IMR-90 (cell line): ENCODE measurements around the gene PALS1. TPM values are rescaled to one million over a fixed set of nuclear protein-coding genes. Genes with fewer than 3 reads are reported as not detected.
A peak's percentile ranks its signal among the peaks of the same experiment; 100 is the strongest.

Experiments used
- ATAC-seq: fragments of 200-7000 bp; cut with Tn5 transposase; 2 replicates; pipeline ENCODE4 v1.9.1; 2020; ENCODE audit warnings: low read depth, mild to moderate bottlenecking, moderate library complexity
- BruUV-seq: library from RNA; stranded (reverse); fragments of 400-500 nt; replicated peaks from 2 replicates; lab custom pipeline; 2021; lab: Mats Ljungman, UMichigan
- CTCF ChIA-PET: fragments of 300-600 bp; formaldehyde crosslinking; extraction: SDS; loops from one replicate; lab custom pipeline; 2021; ENCODE audit warnings: antibody characterized with exemption; lab: Yijun Ruan, JAX
- POLR2A ChIA-PET: fragments of 300-600 bp; sonication (Branson Sonifier 250); formaldehyde crosslinking; loops from one replicate; lab custom pipeline; 2022; ENCODE audit warnings: antibody characterized with exemption; ENCODE audit not compliant: unreplicated experiment; lab: Charles Lee
- DNase-seq: peaks from one replicate; pipeline ENCODE4 v3.0.0; 2013
- H2AFZ ChIP-seq: replicated peaks from 2 replicates; pipeline ENCODE3; 2013; ENCODE audit warnings: low read length, mild to moderate bottlenecking; ENCODE audit not compliant: poor library complexity
- H2AK5ac ChIP-seq: 2 replicates; pipeline ENCODE4 v1.6.1; 2013; ENCODE audit warnings: low read depth, low read length, inconsistent platforms
- H2AK9ac ChIP-seq: replicated peaks from 2 replicates; pipeline ENCODE3; 2013; ENCODE audit warnings: mild to moderate bottlenecking, low read depth, low read length, moderate library complexity; ENCODE audit not compliant: poor library complexity
- H2BK120ac ChIP-seq: 2 replicates; pipeline ENCODE4 v1.6.1; 2013; ENCODE audit warnings: low read depth, low read length, inconsistent platforms
- H2BK15ac ChIP-seq: 3 replicates; pipeline ENCODE4 v1.6.1; 2013; ENCODE audit warnings: low read depth, low read length, inconsistent platforms
- H2BK20ac ChIP-seq: 2 replicates; pipeline ENCODE4 v1.6.1; 2013; ENCODE audit warnings: low read depth, mild to moderate bottlenecking, inconsistent platforms, low read length, moderate library complexity
- H2BK5ac ChIP-seq: 2 replicates; pipeline ENCODE4 v1.6.1; 2013; ENCODE audit warnings: mild to moderate bottlenecking, low read depth, low read length, inconsistent platforms; ENCODE audit not compliant: poor library complexity, severe bottlenecking
- H3K14ac ChIP-seq: replicated peaks from 2 replicates; pipeline ENCODE4 v1.6.1; 2013; ENCODE audit warnings: low read depth, low read length, inconsistent platforms
- H3K18ac ChIP-seq: 2 replicates; pipeline ENCODE4 v1.6.1; 2013; ENCODE audit warnings: low read depth, low read length, control low read depth
- H3K23ac ChIP-seq: 2 replicates; pipeline ENCODE4 v1.6.1; 2013; ENCODE audit warnings: low read depth, low read length, inconsistent platforms
- H3K27ac ChIP-seq: 2 replicates; pipeline ENCODE4 v1.5.1; 2013; ENCODE audit warnings: mild to moderate bottlenecking, control low read depth, low read length; ENCODE audit not compliant: insufficient read depth
- H3K27me3 ChIP-seq: 2 replicates; pipeline ENCODE4 v1.6.1; 2013; ENCODE audit warnings: low read length; ENCODE audit not compliant: control insufficient read depth, insufficient read depth
- H3K36me3 ChIP-seq: 2 replicates; pipeline ENCODE4 v1.6.1; 2013; ENCODE audit warnings: low read length, mixed read lengths; ENCODE audit not compliant: control insufficient read depth, insufficient read depth
- H3K4ac ChIP-seq: 2 replicates; pipeline ENCODE4 v1.6.1; 2013; ENCODE audit warnings: low read depth, low read length, inconsistent platforms
- H3K4me1 ChIP-seq: 2 replicates; pipeline ENCODE4 v1.6.1; 2013; ENCODE audit warnings: low read length, mixed read lengths; ENCODE audit not compliant: control insufficient read depth, insufficient read depth
- H3K4me2 ChIP-seq: 2 replicates; pipeline ENCODE4 v1.6.1; 2013; ENCODE audit warnings: low read depth, mild to moderate bottlenecking, control low read depth, low read length, moderate library complexity
- H3K4me3 ChIP-seq: 2 replicates; pipeline ENCODE4 v1.5.1; 2013; ENCODE audit warnings: low read depth, mild to moderate bottlenecking, control low read depth, low read length, moderate library complexity; ENCODE audit not compliant: insufficient read depth
- H3K56ac ChIP-seq: 2 replicates; pipeline ENCODE4 v1.6.1; 2013; ENCODE audit warnings: low read length, inconsistent platforms; ENCODE audit not compliant: insufficient read depth; ENCODE audit errors: extremely low read depth
- H3K79me1 ChIP-seq, 2 experiments: 2 replicates each; pipeline ENCODE4 v1.6.1; 2013; ENCODE audit warnings: low read length in 2 of 2, inconsistent platforms in 1 of 2, low read depth in 1 of 2
- H3K9ac ChIP-seq: 2 replicates; pipeline ENCODE4 v1.6.1; 2013; ENCODE audit warnings: low read depth, low read length, control low read depth
- H3K9me1 ChIP-seq: 2 replicates; pipeline ENCODE4 v1.6.1; 2013; ENCODE audit warnings: low read length, inconsistent platforms; ENCODE audit not compliant: insufficient read depth
- H3K9me3 ChIP-seq: 2 replicates; pipeline ENCODE4 v1.6.1; 2013; ENCODE audit warnings: low read length; ENCODE audit not compliant: control insufficient read depth, insufficient read depth
- H4K20me1 ChIP-seq: 2 replicates; pipeline ENCODE4 v1.6.1; 2013; ENCODE audit warnings: low read length, inconsistent platforms; ENCODE audit not compliant: insufficient read depth
- H4K5ac ChIP-seq: 2 replicates; pipeline ENCODE4 v1.6.1; 2013; ENCODE audit warnings: mild to moderate bottlenecking, low read depth, low read length, control low read depth
- H4K8ac ChIP-seq, 2 experiments: 2 replicates each; pipeline ENCODE4 v1.6.1; 2013; ENCODE audit warnings: low read depth in 2 of 2, low read length in 2 of 2, control low read depth in 1 of 2, inconsistent platforms in 1 of 2
- H4K91ac ChIP-seq: 2 replicates; pipeline ENCODE4 v1.6.1; 2013; ENCODE audit warnings: low read depth, low read length, inconsistent platforms; ENCODE audit not compliant: insufficient read depth
- BHLHE40 ChIP-seq: fragments of 150-350 bp; IDR thresholded peaks from 2 replicates; pipeline ENCODE4 v1.6.1; 2016; ENCODE audit warnings: mild to moderate bottlenecking, low read depth, low read length
- CEBPB ChIP-seq: IDR thresholded peaks from 2 replicates; pipeline ENCODE4 v1.6.1; 2012; ENCODE audit warnings: low read depth, low read length, improper control_type of control experiment
- CHD1 ChIP-seq: IDR thresholded peaks from 2 replicates; pipeline ENCODE4 v1.6.1; 2012; ENCODE audit warnings: low read depth, low read length, improper control_type of control experiment
- CTCF ChIP-seq: conservative IDR thresholded peaks from 2 replicates; pipeline ENCODE4 v1.5.1; 2012; ENCODE audit warnings: mild to moderate bottlenecking, low read depth, low read length, improper control_type of control experiment
- FOS ChIP-seq: fragments of 150-350 bp; IDR thresholded peaks from 2 replicates; pipeline ENCODE4 v1.6.1; 2016; ENCODE audit warnings: low read depth, low read length
- MAFK ChIP-seq: IDR thresholded peaks from 2 replicates; pipeline ENCODE4 v1.6.1; 2012; ENCODE audit warnings: low read depth, low read length, improper control_type of control experiment
- MAZ ChIP-seq: IDR thresholded peaks from 2 replicates; pipeline ENCODE4 v1.6.1; 2012; ENCODE audit warnings: low read depth, mild to moderate bottlenecking, low read length, improper control_type of control experiment, moderate library complexity, borderline replicate concordance
- MXI1 ChIP-seq: IDR thresholded peaks from 2 replicates; pipeline ENCODE4 v1.6.1; 2012; ENCODE audit warnings: low read depth, mild to moderate bottlenecking, low read length, moderate library complexity, borderline replicate concordance
- NFE2L2 ChIP-seq: fragments of 150-350 bp; IDR thresholded peaks from 2 replicates; pipeline ENCODE4 v1.6.1; 2016; ENCODE audit warnings: low read depth, mild to moderate bottlenecking, low read length
- POLR2A ChIP-seq: IDR thresholded peaks from 2 replicates; pipeline ENCODE4 v1.6.1; 2012; ENCODE audit warnings: mild to moderate bottlenecking, low read depth, low read length
- RAD21 ChIP-seq: IDR thresholded peaks from 2 replicates; pipeline ENCODE4 v1.6.1; 2012; ENCODE audit warnings: low read length, improper control_type of control experiment
- RCOR1 ChIP-seq: IDR thresholded peaks from 2 replicates; pipeline ENCODE4 v1.6.1; 2012; ENCODE audit warnings: mild to moderate bottlenecking, low read length, improper control_type of control experiment; ENCODE audit not compliant: insufficient replicate concordance
- RFX5 ChIP-seq: IDR thresholded peaks from 2 replicates; pipeline ENCODE4 v1.8.0; 2012; ENCODE audit warnings: low read depth, mild to moderate bottlenecking, low read length, moderate library complexity
- SMC3 ChIP-seq: fragments of 150-350 bp; IDR thresholded peaks from 2 replicates; pipeline ENCODE4 v1.6.1; 2016; ENCODE audit warnings: low read depth, mild to moderate bottlenecking, antibody characterized with exemption, low read length, moderate library complexity
- USF2 ChIP-seq: fragments of 150-350 bp; IDR thresholded peaks from 2 replicates; pipeline ENCODE4 v1.6.1; 2017; ENCODE audit warnings: mild to moderate bottlenecking, antibody characterized with exemption, low read length, low read depth
- WGBS, 2 experiments: methylation state at CpG; one replicate each; pipeline versions ENCODE4 v1.1.5 to v1.1.7; 2013; ENCODE audit warnings: missing lambda C conversion rate in 2 of 2; ENCODE audit not compliant: insufficient read length in 1 of 2; ENCODE audit errors: extremely low coverage in 2 of 2; 5-methylcytosine and 5-hydroxymethylcytosine counted together
- dilution Hi-C: fragments of 300-500 bp; cut with HindIII; formaldehyde crosslinking; loops from one replicate; pipeline ENCODE4 v1.14.3; 2018; ENCODE audit warnings: low sequenced_read_pairs; ENCODE audit not compliant: unreplicated experiment
- in situ Hi-C: fragments of 300-500 bp; cut with MboI; formaldehyde crosslinking; loops from 3 replicates; pipeline ENCODE4 v1.14.3; 2019; ENCODE audit warnings: low sequenced_read_pairs, inconsistent platforms, mixed read lengths
- intact Hi-C: fragments of 100-400 bp; cut with micrococcal nuclease; formaldehyde crosslinking; loops from 2 replicates; pipeline ENCODE4 v1.10.0; 2022
- polyA plus RNA-seq, 3 experiments: library from polyadenylated mRNA; depleted of rRNA; stranded (reverse); fragments of >200 nt; gene quantifications; 2 replicates each; pipeline ENCODE4 v1.2.3, GENCODE V29; 2012; ENCODE audit warnings: low replicate concordance in 1 of 3
- total RNA-seq: library from RNA; depleted of rRNA; stranded (reverse); fragments of >200 nt; gene quantifications from 2 replicates; pipeline ENCODE4 v1.2.3, GENCODE V29; 2012

The PALS1 gene
- total and polyA plus RNA-seq, 2 of the 4 experiments (the other 2 are of a cell fraction), result 17.7 to 40.1 TPM

- WGBS, 2 experiments, result no CpG with 5 or more reads among the region's 3 CpGs
- no peak overlapping the region for H3K23ac ChIP-seq
- H3K27me3 ChIP-seq, result no peaks in the 10 kb centered on the region
- H4K5ac ChIP-seq, result no peak overlapping the region
- peak overlapping the region; percentile 89; the same call in 1 of the 2 replicates for H3K4me2 ChIP-seq
- no peak overlapping the region for H2AK9ac ChIP-seq
- H3K4ac ChIP-seq, result peak overlapping the region; percentile 4; the same call in 1 of the 2 replicates
- H4K91ac ChIP-seq, result no peak overlapping the region
- H4K20me1 ChIP-seq, result no peaks in the 10 kb centered on the region
- dilution Hi-C loops, result no loop called here
- H2AFZ ChIP-seq, result no peak overlapping the region
- POLR2A ChIA-PET, result no interaction called here
- H3K9ac ChIP-seq, result no peak overlapping the region
- no peaks in the 10 kb centered on the region for H3K79me1 ChIP-seq
- 0 out of 2 replicates have a peak overlapping the region, but pooled peaks have one; percentile 46 for H2BK120ac ChIP-seq
- no peaks in the 10 kb centered on the region for H3K9me3 ChIP-seq
- peak overlapping the region; percentile 2; the same call in 1 of the 2 replicates for H3K4me3 ChIP-seq
- CTCF ChIA-PET, result interaction anchor here (0.8 kb wide), 1 partner anchor 41 kb away, joined by 3 read pairs; no protein-coding TSS in a partner anchor
- no TSS peak for BruUV-seq
- H3K56ac ChIP-seq, result no peak overlapping the region
- no peak overlapping the region for H2AK5ac ChIP-seq
- no peaks in the 10 kb centered on the region for H3K36me3 ChIP-seq
- H2BK15ac ChIP-seq, result no peak overlapping the region
- DNase-seq (peak; percentile 45), ATAC-seq (no peak)
- H4K8ac ChIP-seq, result no peak overlapping the region; a peak in 1 of 4 replicates
- peaks cover 2% of the 10 kb centered on the region; the same call in 1 of the 2 replicates for H3K9me1 ChIP-seq
- peak overlapping the region; percentile 73; the same call in 1 of the 2 replicates for H3K18ac ChIP-seq
- H2BK5ac ChIP-seq, result peak overlapping the region; percentile 60
- in situ Hi-C loops, result no loop called here
- intact Hi-C loops, result no loop called here
- H2BK20ac ChIP-seq, result no peak overlapping the region
- H3K27ac ChIP-seq, result no peak overlapping the region
- no peaks in the 10 kb centered on the region for H3K4me1 ChIP-seq
- 0 out of 2 replicates have a peak overlapping the region, but pooled peaks have one; percentile 17 for H3K14ac ChIP-seq
- no peak for TF ChIP-seq CTCF
- no peak for TF ChIP-seq RCOR1
- no peak for TF ChIP-seq MAZ
- TF ChIP-seq RFX5, result no peak
- no peak for TF ChIP-seq BHLHE40
- TF ChIP-seq FOS, result no peak
- TF ChIP-seq NFE2L2, result no peak
- TF ChIP-seq RAD21, result no peak
- TF ChIP-seq SMC3, result no peak
- no peak for TF ChIP-seq MXI1
- TF ChIP-seq POLR2A, result no peak
- TF ChIP-seq USF2, result no peak
- TF ChIP-seq CEBPB, result no peak
- TF ChIP-seq MAFK, result no peak
- no peak for TF ChIP-seq CHD1
Measured at GRCh38 chr14:67228325-67228984, 12.8 kb upstream of the PALS1 start.
